PFSK-1 (cell line): ENCODE data around the gene OCIAD2.

Experiments
- POLR2AphosphoS5 ChIP-seq: IDR thresholded peaks from 2 replicates; pipeline ENCODE4 v1.6.1; 2012; ENCODE audit warnings: low read depth, mild to moderate bottlenecking, control low read depth, low read length, moderate library complexity
- TF ChIP-seq, protein P1 (sequence below), 2 experiments: IDR thresholded peaks; 2 replicates each; pipeline versions ENCODE4 v1.6.1 to v1.8.0; 2011 to 2012; ENCODE audit warnings: low read depth in 2 of 2, low read length in 2 of 2, control low read depth in 1 of 2, inconsistent platforms in 1 of 2, mild to moderate bottlenecking in 1 of 2, moderate library complexity in 1 of 2; ENCODE audit not compliant: insufficient read depth in 1 of 2

- TF ChIP-seq POLR2AphosphoS5 = no peak
- TF ChIP-seq, protein P1, sequence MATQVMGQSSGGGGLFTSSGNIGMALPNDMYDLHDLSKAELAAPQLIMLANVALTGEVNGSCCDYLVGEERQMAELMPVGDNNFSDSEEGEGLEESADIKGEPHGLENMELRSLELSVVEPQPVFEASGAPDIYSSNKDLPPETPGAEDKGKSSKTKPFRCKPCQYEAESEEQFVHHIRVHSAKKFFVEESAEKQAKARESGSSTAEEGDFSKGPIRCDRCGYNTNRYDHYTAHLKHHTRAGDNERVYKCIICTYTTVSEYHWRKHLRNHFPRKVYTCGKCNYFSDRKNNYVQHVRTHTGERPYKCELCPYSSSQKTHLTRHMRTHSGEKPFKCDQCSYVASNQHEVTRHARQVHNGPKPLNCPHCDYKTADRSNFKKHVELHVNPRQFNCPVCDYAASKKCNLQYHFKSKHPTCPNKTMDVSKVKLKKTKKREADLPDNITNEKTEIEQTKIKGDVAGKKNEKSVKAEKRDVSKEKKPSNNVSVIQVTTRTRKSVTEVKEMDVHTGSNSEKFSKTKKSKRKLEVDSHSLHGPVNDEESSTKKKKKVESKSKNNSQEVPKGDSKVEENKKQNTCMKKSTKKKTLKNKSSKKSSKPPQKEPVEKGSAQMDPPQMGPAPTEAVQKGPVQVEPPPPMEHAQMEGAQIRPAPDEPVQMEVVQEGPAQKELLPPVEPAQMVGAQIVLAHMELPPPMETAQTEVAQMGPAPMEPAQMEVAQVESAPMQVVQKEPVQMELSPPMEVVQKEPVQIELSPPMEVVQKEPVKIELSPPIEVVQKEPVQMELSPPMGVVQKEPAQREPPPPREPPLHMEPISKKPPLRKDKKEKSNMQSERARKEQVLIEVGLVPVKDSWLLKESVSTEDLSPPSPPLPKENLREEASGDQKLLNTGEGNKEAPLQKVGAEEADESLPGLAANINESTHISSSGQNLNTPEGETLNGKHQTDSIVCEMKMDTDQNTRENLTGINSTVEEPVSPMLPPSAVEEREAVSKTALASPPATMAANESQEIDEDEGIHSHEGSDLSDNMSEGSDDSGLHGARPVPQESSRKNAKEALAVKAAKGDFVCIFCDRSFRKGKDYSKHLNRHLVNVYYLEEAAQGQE (IDR thresholded peaks at IDR 0.05; ENCODE audit: insufficient read depth in 1 of 2, low read depth in 2 of 2, low read length in 2 of 2) = no peak
These were observed 1.3 kb upstream of the OCIAD2 start for GRCh38 chr4:48907706-48908477.
